ENCODE data around the gene MAGOHB. TPM values are rescaled to one million over a fixed set of nuclear protein-coding genes. Genes with fewer than 3 reads are reported as not detected.
"Not testable (repeated sequence)": the region's sequence is repeated elsewhere in the genome, so short reads cannot be mapped to it uniquely, and the experiment has no call there.

MAGOHB gene
- total RNA-seq, 2 experiments from 2014 or later, result 53.3 to 77.2 TPM

- ATAC-seq, result no peak
- CTCF ChIA-PET, result no interaction called here
Observed at GRCh38 chr12:10624605-10625004, 11.2 kb upstream of the MAGOHB start.

DNA sequence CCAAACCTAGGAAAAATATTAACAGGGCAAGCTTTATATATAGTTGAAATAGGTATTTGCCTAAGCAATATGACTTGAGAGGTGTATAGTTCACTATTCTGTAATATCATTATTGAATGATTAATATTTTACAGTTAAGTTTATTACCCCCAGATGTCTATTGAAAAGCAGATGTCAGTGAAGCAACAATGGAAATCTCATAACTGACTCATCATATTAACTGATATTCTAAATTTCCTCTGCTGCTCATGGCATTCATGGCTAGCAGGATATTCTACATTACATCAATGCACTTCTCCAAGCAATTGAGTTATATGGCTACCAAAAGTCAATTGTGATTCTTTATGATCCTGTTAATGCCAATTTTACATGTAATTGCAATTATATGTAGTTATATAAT is 9.7 kb upstream of the MAGOHB start:
- no peak overlapping the region for H3K4me3 Mint-ChIP-seq
- ATAC-seq, result no peak
- no peaks in the 10 kb centered on the region for H3K4me1 Mint-ChIP-seq
- peaks cover 69% of the 10 kb centered on the region for H3K36me3 Mint-ChIP-seq
- no peak overlapping the region for H3K27ac Mint-ChIP-seq
- no peaks in the 10 kb centered on the region for H3K27me3 Mint-ChIP-seq
- DNase-seq, result no peak
- H3K9me3 Mint-ChIP-seq (ENCODE audit: low read depth), result no peaks in the 10 kb centered on the region
- CTCF ChIA-PET, result interaction anchor here (1.0 kb wide), 1 partner anchor 9 kb away, joined by 3 read pairs; the partner anchor contains the start of gene MAGOHB

More at GRCh38 chr12:10624605-10625004, 11.2 kb upstream of the MAGOHB start:
- no peaks in the 10 kb centered on the region for H3K27me3 Mint-ChIP-seq
- no peaks in the 10 kb centered on the region for H3K4me1 Mint-ChIP-seq
- H3K9me3 Mint-ChIP-seq (ENCODE audit: low read depth), result no peaks in the 10 kb centered on the region
- H3K36me3 Mint-ChIP-seq, result peaks cover 67% of the 10 kb centered on the region
- no peak overlapping the region for H3K27ac Mint-ChIP-seq
- H3K4me3 Mint-ChIP-seq, result no peak overlapping the region
- DNase-seq, result no peak

DNA sequence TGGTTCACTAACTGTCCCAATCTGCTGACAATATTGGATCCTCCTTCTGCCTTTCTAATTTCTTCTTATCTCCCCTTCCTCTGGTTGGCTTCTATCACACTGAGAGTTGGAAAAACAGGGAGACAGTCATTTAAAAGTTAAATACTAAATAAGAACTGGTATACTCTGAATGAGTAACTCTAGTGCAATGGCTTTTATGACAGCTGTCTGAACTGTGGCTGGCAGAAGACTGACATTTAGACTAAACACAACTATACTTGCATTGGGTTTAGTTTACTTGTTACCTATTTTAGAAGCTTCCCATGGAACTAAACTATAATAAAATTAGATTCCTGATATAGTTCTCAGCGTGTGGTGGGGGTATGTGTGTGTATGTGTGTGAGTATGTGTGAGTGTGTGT is 7.9 kb upstream of the MAGOHB start:
- H3K36me3 Mint-ChIP-seq, result peaks cover 58% of the 10 kb centered on the region
- no peaks in the 10 kb centered on the region for H3K27me3 Mint-ChIP-seq
- H3K9me3 Mint-ChIP-seq (ENCODE audit: low read depth), result no peaks in the 10 kb centered on the region
- CTCF ChIA-PET, result no interaction called here
- no peak overlapping the region for H3K27ac Mint-ChIP-seq
- no peak for ATAC-seq
- H3K4me3 Mint-ChIP-seq, result no peak overlapping the region
- H3K4me1 Mint-ChIP-seq, result no peaks in the 10 kb centered on the region
- no peak for DNase-seq

DNA sequence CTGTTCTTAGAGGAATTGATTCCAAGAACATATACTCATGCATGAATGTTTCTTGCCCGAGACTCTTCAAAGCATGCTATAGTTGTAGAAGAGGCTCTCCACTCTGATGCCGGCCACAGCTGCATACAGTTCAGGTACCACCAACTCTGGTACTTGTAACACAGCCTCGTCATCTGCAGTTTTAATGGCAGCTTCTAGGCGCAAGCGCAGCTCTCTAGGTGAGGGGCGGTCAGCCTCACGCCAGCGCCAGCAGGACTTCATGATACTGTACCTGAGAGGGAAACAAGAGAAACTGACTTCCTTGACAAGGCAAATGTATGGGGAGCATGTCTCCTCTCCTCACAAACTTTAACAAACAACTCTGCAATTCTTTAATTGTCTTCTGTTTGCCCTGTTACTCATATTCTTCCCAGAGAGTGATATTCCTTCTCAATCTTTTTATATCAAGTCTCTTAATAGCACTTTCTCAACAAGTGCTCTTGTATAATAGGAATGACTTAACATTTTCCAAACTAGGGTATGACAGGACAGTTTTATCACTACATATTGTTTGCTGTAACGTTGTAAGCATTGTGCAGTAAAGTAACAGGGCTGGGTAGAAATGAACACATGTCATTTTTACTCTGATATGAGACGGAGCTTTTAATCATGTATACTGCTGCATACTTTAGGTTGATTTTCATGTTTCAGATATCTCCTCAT is 6.8 kb upstream of the MAGOHB start:
- no peak overlapping the region for H3K4me3 Mint-ChIP-seq

DNA sequence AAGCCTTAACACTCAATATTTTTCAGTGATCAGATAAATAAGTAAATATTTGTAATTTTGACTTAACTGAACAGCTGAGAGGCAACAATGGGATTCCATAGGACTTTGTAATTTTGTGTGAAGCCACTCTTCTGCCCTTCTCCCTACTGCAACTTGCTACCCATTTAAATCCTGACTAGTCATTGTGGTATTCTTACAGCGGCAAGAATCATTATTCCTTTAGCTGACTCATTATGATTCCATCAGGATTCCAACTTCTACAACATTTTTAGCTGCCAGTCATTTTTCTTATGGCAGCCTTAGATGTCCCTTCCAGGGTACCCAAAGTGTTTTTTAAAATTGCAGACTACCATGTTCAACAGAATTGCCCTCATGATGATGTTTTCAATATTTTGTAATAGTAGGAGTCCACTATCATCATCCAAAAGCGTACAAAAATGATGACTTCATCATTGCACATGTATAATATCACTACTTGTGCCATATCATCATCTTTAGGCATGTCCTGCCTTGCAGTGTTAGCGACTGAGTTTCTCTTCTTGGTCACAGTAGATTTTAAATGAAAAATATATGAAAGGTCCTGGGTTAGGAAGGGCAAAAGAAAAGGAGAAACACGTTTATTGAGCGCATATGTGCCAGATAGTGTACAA is 5.1 kb upstream of the MAGOHB start:
- Mint-ChIP-seq H3K4me1 (peaks cover 15% of the 10 kb centered on the region), H3K27me3 (peaks cover under 1% of the 10 kb centered on the region), H3K27ac (no peak overlapping the region), H3K9me3 (ENCODE audit: low read depth) (no peaks in the 10 kb centered on the region), H3K36me3 (peaks cover 50% of the 10 kb centered on the region), H3K4me3 (no peak overlapping the region)
- ATAC-seq, result no peak
- DNase-seq, result no peak
- CTCF ChIA-PET, result no interaction called here

More for the DNA sequence above, 6.8 kb upstream of the MAGOHB start:
- Mint-ChIP-seq H3K27ac (no peak overlapping the region), H3K4me1 (peaks cover 5% of the 10 kb centered on the region), H3K36me3 (peaks cover 55% of the 10 kb centered on the region), H3K27me3 (no peaks in the 10 kb centered on the region), H3K9me3 (ENCODE audit: low read depth) (no peaks in the 10 kb centered on the region)
- ATAC-seq (no peak), DNase-seq (no peak)
- CTCF ChIA-PET, result no interaction called here

DNA sequence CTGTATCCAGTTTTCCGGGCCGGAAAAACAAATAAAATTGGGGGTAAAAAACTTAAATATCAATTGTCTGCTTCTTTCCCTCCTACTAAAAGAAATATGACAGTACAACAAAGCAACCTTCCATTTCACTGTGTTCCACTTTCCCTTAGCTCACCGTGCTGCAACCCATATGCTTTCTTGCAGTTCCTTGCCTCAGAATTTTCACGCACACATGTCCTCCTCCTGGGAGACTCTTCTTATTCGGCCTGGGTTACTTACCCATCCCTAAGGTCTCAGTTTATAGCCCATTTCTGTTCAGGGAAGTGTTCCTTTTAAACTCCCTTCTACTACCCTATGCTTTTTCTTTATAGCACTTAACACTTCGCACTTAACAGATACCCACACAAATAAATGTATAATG is 4.5 kb upstream of the MAGOHB start:
- ATAC-seq, result no peak
- Mint-ChIP-seq H3K36me3 (peaks cover 52% of the 10 kb centered on the region), H3K9me3 (ENCODE audit: low read depth) (no peaks in the 10 kb centered on the region), H3K4me1 (peaks cover 18% of the 10 kb centered on the region), H3K27ac (no peak overlapping the region), H3K27me3 (peaks cover 3% of the 10 kb centered on the region), H3K4me3 (no peak overlapping the region)
- DNase-seq, result no peak
- CTCF ChIA-PET, result no interaction called here

DNA sequence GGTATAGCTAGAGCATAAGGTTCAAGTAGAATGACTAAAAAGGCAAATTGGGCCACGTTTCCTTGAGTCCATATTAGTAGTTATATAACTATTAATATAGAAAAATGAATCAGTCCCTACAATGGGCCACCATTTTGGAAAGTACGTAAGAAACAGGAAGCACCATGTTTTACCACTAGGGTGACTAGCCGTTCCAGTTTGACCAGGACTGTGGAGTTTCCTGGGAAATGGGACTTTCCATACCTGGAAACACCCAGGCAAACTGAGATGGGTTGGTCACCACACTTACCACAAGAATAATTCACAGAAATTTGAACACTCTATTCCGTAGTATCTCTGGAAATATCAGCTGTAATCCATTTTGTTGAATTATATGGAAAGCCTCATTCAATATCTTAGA is 2.1 kb upstream of the MAGOHB start:
- peaks cover 3% of the 10 kb centered on the region for H3K27me3 Mint-ChIP-seq
- H3K4me1 Mint-ChIP-seq, result peaks cover 38% of the 10 kb centered on the region
- CTCF ChIA-PET, result interaction anchor here (1.0 kb wide), 1 partner anchor 52 kb away, joined by 6 read pairs; no protein-coding TSS in a partner anchor
- H3K36me3 Mint-ChIP-seq, result peaks cover 44% of the 10 kb centered on the region
- no peak for DNase-seq
- no peak overlapping the region for H3K4me3 Mint-ChIP-seq
- ATAC-seq, result no peak
- H3K9me3 Mint-ChIP-seq (ENCODE audit: low read depth), result no peaks in the 10 kb centered on the region
- H3K27ac Mint-ChIP-seq, result no peak overlapping the region

DNA sequence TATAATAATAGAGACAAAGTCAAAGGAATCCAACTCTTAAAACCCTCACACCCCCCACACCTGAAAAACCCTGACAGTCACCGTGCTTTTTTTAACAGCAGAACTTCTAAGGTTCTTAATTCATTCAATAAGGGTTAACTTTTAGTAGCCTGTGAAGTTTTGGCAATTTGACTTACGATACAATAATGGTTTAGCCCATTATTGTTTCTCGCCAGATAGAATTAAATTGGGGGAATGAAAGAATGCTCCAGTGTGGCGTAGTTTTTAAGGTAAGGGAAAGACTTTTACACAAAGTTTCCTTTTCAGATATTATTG is 604 bp upstream of the MAGOHB start:
- peaks cover 42% of the 10 kb centered on the region for H3K36me3 Mint-ChIP-seq
- DNase-seq (no peak), ATAC-seq (no peak)
- CTCF ChIA-PET, result interaction anchor here (0.6 to 1.8 kb wide), 6 partner anchors 9 to 461 kb away, joined by 3 to 7 read pairs (median 3); no protein-coding TSS in a partner anchor
- H3K27me3 Mint-ChIP-seq, result peaks cover 3% of the 10 kb centered on the region
- peaks cover 49% of the 10 kb centered on the region for H3K4me1 Mint-ChIP-seq
- H3K27ac Mint-ChIP-seq, result peak overlapping the region; percentile 98
- no peaks in the 10 kb centered on the region for H3K9me3 Mint-ChIP-seq (ENCODE audit: low read depth)
- H3K4me3 Mint-ChIP-seq, result peak overlapping the region; percentile 95

GRCh38 chr12:10612984-10613348 is 443 bp downstream of the MAGOHB start:
- Mint-ChIP-seq H3K36me3 (peaks cover 41% of the 10 kb centered on the region), H3K4me3 (peak overlapping the region; percentile 95), H3K9me3 (ENCODE audit: low read depth) (no peaks in the 10 kb centered on the region), H3K27ac (peak overlapping the region; percentile 98), H3K4me1 (peaks cover 54% of the 10 kb centered on the region), H3K27me3 (peaks cover 3% of the 10 kb centered on the region)
- ATAC-seq (peak; percentile 16), DNase-seq (peak; percentile 45)
- CTCF ChIA-PET, result interaction anchor here (0.8 to 1.8 kb wide), 3 partner anchors 10 to 137 kb away, joined by 3 to 7 read pairs (median 5); no protein-coding TSS in a partner anchor

- Mint-ChIP-seq H3K27ac (peak overlapping the region; percentile 98), H3K4me3 (peak overlapping the region; percentile 95), H3K9me3 (ENCODE audit: low read depth) (no peaks in the 10 kb centered on the region), H3K36me3 (peaks cover 41% of the 10 kb centered on the region), H3K4me1 (peaks cover 56% of the 10 kb centered on the region), H3K27me3 (peaks cover 3% of the 10 kb centered on the region)
- ATAC-seq (no peak), DNase-seq (no peak)
- CTCF ChIA-PET, result interaction anchor here (0.9 kb wide), 1 partner anchor 9 kb away, joined by 3 read pairs; no protein-coding TSS in a partner anchor
Observed at GRCh38 chr12:10612110-10612509, 1.3 kb downstream of the MAGOHB start.

DNA sequence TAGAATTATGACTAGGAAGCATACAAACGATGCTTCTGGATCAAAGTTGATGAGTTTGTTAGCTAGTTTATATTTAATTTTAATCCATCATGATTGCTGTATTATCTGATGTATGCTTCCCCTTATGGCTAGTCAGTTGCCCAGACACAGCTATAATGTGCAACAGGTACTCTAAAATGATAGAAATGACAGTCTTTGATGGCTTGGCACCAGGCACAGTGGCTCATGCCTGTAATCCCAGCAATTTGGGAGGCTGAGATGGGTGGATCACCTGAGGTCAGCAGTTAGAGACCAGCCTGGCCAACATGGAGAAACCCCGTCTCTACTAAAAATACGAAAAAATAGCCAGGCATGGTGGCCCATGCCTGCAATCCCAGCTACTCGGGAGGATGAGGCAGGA is 2.2 kb downstream of the MAGOHB start:
- H3K36me3 Mint-ChIP-seq, result peaks cover 43% of the 10 kb centered on the region
- not testable (repeated sequence) for DNase-seq; ATAC-seq; H3K9me3 Mint-ChIP-seq (ENCODE audit: low read depth); H3K27me3 Mint-ChIP-seq
- CTCF ChIA-PET, result interaction anchor here (1.3 kb wide), 1 partner anchor 14 kb away, joined by 4 read pairs; no protein-coding TSS in a partner anchor
- H3K4me3 Mint-ChIP-seq, result peak overlapping the region; percentile 95
- peak overlapping the region; percentile 61 for H3K27ac Mint-ChIP-seq
- peaks cover 57% of the 10 kb centered on the region for H3K4me1 Mint-ChIP-seq

GRCh38 chr12:10610188-10610587 is 3.2 kb downstream of the MAGOHB start:
- H3K27ac Mint-ChIP-seq, result no peak overlapping the region
- H3K4me1 Mint-ChIP-seq, result peaks cover 53% of the 10 kb centered on the region

GRCh38 chr12:10607885-10608458 is 5.4 kb downstream of the MAGOHB start:
- H3K9me3 Mint-ChIP-seq (ENCODE audit: low read depth), result no peaks in the 10 kb centered on the region
- DNase-seq (no peak), ATAC-seq (no peak)
- H3K4me3 Mint-ChIP-seq, result no peak overlapping the region
- peaks cover 48% of the 10 kb centered on the region for H3K4me1 Mint-ChIP-seq
- no peak overlapping the region for H3K27ac Mint-ChIP-seq
- no peaks in the 10 kb centered on the region for H3K27me3 Mint-ChIP-seq
- CTCF ChIA-PET, result interaction anchor here (0.6 to 0.8 kb wide), 2 partner anchors 21 to 65 kb away, joined by 3 read pairs; no protein-coding TSS in a partner anchor
- peaks cover 57% of the 10 kb centered on the region for H3K36me3 Mint-ChIP-seq

More at GRCh38 chr12:10610188-10610587, 3.2 kb downstream of the MAGOHB start:
- Mint-ChIP-seq H3K4me3 (no peak overlapping the region), H3K36me3 (peaks cover 49% of the 10 kb centered on the region), H3K9me3 (ENCODE audit: low read depth) (no peaks in the 10 kb centered on the region), H3K27me3 (peaks cover 3% of the 10 kb centered on the region)
- ATAC-seq (no peak), DNase-seq (no peak)
- CTCF ChIA-PET, result interaction anchor here (0.7 to 1.3 kb wide), 2 partner anchors 13 to 773 kb away, joined by 3 to 4 read pairs; no protein-coding TSS in a partner anchor

Data from activated CD8-positive, alpha-beta memory T cell treated with anti-CD3 and anti-CD28 coated beads, Interleukin-2, amount 10 ng/mL, durations not matched to agents 7 days and 5 days (primary cell).